Epithelial cell of proximal tubule (primary cell): ENCODE measurements around the gene GRID1. TPM values are rescaled to one million over a fixed set of nuclear protein-coding genes. Genes with fewer than 3 reads are reported as not detected.

Experiments
- DNase-seq: peaks from one replicate; pipeline ENCODE4 v3.0.0-alpha.2; 2011; ENCODE audit warnings: low read depth
- H3K4me3 ChIP-seq: 2 replicates; pipeline ENCODE4 v1.5.1; 2011; ENCODE audit warnings: low read depth, mild to moderate bottlenecking, low read length
- CTCF ChIP-seq: conservative IDR thresholded peaks from 2 replicates; pipeline ENCODE4 v1.5.1; 2012; ENCODE audit warnings: low read depth, mild to moderate bottlenecking, low read length
- total RNA-seq: library from RNA; depleted of rRNA; stranded (reverse); fragments of >200 nt; gene quantifications from 2 replicates; pipeline ENCODE4 v1.2.3, GENCODE V29; 2015

Gene GRID1
- total RNA-seq, 1 donor from 2014 or later: 0.52 TPM

- TF ChIP-seq CTCF: no peak
- H3K4me3 ChIP-seq: no peak overlapping the region
- DNase-seq: no peak
These were observed 5.2 kb downstream of the GRID1 start for GRCh38 chr10:86361156-86362128.

DNA sequence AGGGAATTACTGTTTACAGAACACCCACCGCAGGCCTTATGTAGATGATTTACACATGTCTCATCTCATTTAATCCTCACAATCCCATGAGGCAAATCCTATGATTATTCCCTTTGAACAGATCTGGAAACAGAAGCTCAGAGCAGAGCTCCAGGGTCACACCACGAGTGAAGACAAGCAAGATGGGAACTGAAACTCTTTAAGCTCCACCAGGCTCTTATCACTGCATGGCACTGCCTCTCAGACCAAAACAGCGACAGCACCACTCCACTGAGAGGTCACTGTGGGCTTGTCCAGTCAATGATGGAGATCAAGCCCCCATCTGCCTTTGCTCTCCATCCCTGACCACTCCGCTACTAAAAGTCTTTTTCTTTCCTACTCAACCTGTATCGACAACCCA lies 5.9 kb downstream of the GRID1 start:
- no peak for TF ChIP-seq CTCF
- DNase-seq: no peak
- no peak overlapping the region for H3K4me3 ChIP-seq

- TF ChIP-seq CTCF: no peak
- DNase-seq: no peak
- no peak overlapping the region for H3K4me3 ChIP-seq
These were observed 6.6 kb downstream of the GRID1 start for GRCh38 chr10:86359954-86360353.

- no peak for TF ChIP-seq CTCF
- H3K4me3 ChIP-seq: no peak overlapping the region
- DNase-seq: no peak
These were observed 7.5 kb downstream of the GRID1 start for GRCh38 chr10:86359111-86359510.

- TF ChIP-seq CTCF: no peak
- DNase-seq: no peak
- H3K4me3 ChIP-seq: no peak overlapping the region
These were observed 8.9 kb downstream of the GRID1 start for GRCh38 chr10:86357676-86358075.

- no peak for DNase-seq
- TF ChIP-seq CTCF: no peak
- H3K4me3 ChIP-seq: no peak overlapping the region
These were observed 9.6 kb downstream of the GRID1 start for GRCh38 chr10:86357041-86357440.

DNA sequence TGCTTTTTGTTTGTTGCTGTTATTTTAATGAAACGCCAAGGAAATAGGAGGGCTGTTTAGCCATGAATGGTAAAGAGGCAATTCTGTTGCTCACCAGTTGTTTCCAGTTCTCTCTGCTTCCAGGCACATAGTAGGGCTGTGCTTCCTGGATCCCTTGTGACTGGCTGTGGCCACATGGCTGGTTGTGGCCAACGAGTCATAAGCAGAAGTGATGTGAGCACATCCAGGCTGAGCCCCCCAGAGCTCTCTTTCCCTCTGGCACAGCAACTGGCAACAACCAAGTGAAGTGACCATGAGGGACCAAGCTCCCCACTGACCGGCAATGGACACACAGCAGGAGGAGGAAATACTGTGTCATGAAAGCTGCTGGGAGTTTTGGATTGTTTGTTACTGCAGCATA lies 10.3 kb downstream of the GRID1 start:
- DNase-seq: no peak
- no peak for TF ChIP-seq CTCF
- no peak overlapping the region for H3K4me3 ChIP-seq
